ENCODE measurements around the gene PRR7.

PRR7 gene

DNA sequence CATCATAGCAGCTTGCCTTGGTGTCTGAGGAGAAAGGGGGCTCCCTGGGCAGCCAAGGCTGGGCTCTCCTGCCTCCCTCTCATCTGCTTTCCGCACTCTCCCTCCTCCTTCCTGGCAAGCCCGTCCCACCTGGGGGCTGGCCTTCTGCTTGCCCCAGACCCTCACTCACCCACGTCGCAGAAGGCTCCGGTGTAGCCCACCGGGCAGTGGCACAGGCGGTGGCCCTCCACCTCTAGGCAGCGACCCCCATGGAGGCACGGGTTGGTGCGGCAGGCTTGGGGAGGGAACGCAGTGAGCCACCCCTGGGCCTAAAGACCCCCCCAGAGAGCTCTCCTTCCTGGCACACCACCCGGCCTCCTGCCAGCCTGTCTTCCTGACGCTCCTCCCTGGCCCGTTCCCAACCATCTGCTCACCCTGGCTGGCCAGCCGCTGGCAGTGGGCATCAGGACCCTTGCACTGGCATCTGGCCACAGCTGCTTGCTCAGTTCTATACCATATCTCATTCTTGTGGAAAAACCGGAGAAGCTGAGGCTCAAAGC, 41.9 kb upstream of the PRR7 start:
- TF ChIP-seq, protein P1, sequence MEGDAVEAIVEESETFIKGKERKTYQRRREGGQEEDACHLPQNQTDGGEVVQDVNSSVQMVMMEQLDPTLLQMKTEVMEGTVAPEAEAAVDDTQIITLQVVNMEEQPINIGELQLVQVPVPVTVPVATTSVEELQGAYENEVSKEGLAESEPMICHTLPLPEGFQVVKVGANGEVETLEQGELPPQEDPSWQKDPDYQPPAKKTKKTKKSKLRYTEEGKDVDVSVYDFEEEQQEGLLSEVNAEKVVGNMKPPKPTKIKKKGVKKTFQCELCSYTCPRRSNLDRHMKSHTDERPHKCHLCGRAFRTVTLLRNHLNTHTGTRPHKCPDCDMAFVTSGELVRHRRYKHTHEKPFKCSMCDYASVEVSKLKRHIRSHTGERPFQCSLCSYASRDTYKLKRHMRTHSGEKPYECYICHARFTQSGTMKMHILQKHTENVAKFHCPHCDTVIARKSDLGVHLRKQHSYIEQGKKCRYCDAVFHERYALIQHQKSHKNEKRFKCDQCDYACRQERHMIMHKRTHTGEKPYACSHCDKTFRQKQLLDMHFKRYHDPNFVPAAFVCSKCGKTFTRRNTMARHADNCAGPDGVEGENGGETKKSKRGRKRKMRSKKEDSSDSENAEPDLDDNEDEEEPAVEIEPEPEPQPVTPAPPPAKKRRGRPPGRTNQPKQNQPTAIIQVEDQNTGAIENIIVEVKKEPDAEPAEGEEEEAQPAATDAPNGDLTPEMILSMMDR (IDR thresholded peaks at IDR 0.05): no peak

DNA sequence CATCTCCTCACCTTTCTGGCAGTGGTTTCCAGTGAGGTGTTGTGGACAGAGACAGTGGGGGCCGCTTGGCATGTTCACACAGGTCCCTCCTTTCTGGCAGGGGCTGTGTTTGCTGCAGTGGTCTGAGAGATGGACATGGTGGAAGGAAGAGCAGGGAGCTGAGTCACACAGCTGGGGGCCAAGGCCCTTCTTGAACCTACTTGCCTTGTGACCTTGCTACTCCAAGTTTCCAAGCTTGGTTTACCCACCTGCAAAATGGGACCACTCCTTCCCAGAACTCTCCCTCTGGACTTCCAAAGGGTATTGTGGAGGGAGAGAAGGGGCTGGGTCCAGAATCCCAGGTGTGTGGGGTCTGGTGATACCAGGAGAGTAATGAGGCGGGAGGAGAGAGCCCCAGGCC, 41.3 kb upstream of the PRR7 start:
- TF ChIP-seq, protein P1 (IDR thresholded peaks at IDR 0.05): no peak

DNA sequence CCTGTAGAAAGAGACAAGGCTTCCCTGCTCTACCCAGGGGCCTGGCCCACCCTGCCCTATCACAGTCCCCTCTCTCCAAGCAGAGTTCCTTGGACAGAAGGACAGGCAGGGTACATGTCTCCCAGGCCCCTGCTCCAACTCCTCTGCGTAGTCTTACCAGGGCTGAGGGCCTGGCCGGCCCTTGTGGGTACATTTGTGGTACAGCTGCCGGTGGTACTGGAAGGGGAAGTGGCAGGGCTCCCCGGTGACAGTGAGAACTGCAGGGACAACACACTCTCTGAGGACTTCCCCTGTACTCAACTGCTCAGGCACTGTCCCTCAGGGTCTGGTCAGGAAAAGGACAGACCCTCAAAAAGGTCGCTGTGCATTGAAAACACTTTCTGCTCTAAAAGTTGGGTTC, 40.8 kb upstream of the PRR7 start:
- TF ChIP-seq, protein P1 (IDR thresholded peaks at IDR 0.05): no peak

DNA sequence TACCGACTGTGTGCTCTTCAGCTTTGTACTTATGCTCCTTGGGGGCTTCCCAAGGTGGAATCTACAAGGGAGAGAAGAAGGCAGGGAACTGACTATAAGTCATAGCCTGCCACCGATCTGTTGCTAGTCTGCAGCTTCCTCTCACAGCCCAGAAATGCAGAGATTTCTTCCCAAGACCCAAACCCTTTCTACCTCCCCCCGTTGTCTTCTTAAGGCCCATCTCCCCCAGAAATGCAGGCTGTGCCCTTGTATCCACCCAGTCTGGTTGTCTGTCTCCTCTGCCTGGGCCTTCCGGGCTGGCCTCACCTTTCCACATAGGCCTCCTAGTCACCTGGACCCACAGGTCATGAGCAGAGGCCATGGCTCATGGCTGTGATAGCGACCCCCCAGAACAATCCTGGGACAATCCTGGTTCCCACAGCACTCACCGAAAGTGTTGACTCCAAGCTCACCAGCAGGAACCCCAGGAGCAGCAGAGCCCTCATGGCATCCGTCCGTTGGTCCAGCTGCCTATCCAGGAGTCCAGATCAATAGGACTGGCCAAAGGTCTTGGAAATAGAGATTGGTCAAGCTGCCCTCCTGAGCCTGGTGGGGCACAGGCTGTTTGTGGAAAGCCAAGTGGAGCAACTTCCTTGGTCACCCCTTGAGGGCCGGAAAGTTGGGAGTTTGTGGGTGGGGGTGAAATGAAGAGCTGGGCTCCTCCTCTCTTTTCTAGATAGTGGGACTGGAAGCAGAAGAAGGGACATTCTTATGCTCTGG, 37.4 kb upstream of the PRR7 start, which contains the start of gene F12:
TSS of gene F12 (minus strand) at position 522 of the 759 bp plus-strand sequence. CDS start at position 485, 37 bp downstream.
- TF ChIP-seq, protein P1 (IDR thresholded peaks at IDR 0.05): no peak

DNA sequence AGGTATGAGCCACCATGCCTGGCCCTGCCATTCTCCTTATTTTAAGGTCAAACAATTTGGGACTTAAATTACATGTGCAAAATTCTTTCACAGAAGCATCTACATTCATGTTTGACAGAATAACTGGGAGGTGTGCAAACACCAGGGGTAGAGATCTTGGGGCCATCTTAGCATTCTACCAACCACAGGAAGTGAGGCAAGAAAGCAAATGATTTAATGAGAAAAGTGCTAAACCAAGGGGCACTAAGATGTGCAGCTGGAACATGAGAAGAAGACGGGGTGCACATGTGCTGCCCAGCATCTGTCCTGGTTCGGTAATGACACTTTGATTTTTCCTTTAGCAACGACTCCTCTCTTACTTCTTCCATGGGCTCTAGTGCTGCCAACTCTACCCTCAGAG, 36.0 kb upstream of the PRR7 start:
- TF ChIP-seq, protein P1 (IDR thresholded peaks at IDR 0.05): no peak

DNA sequence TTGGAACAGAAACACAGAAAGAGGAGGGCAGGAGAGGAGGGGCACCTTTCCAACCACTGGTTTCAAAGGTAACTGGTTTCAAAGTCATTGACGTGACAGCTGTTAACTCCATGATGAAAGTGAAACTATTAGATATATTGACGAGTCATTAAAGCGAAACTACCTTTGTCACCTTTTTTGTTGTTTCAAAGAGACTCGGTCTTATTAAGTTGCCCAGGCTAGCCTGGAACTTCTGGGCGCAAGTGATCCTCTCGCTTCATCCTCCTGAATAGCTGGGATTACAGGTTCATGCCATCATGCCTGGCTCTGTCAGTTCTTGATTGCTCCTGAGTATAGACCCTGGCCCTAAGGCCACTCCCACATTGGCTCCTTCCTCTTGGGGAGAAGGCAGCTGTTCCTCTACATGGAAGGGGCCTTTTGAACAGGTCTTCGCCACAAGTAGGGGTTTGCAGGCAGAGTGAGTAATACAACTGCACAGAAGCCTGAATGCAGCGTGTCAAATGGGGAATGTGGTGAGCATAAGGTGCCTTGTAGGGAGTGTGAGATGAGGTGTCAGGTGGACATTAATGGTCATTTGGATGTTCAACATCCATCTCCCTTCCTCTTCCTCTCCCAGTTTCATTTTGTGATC, 33.9 kb upstream of the PRR7 start:
- TF ChIP-seq, protein P1 (IDR thresholded peaks at IDR 0.05): no peak

DNA sequence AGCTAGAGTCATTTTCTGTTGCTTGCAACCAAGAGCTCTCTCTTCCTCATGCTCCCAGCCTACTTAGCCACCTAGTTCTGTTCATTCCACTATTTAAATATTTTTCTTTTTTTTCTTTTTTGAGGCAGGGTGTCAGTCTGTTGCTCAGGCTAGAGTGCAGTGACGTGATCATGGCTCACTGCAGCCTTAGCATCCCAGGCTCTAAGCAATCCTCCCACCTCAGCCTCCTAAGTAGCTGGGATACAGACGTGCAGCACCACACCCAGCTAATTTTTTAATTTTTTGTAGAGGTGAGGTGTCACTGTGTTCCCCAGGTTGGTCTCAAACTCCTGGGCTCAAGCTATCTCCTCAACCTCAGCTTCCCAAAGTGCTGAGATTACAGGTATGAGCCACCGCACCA, 32.1 kb upstream of the PRR7 start:
- TF ChIP-seq, protein P1 (IDR thresholded peaks at IDR 0.05): no peak
